Immature natural killer cell (primary cell): ENCODE data around the gene GNA12. TPM values are rescaled to one million over a fixed set of nuclear protein-coding genes. Genes with fewer than 3 reads are reported as not detected.

Source experiments
- DNase-seq, 3 donors: peaks; one replicate each; pipeline ENCODE4 v3.0.0; 2022; ENCODE audit warnings: mixed read lengths in 1 of 3
- H3K27ac Mint-ChIP-seq, 6 donors: one replicate each; pipeline ENCODE4 v1.8.0; 2020; ENCODE audit warnings: mixed read lengths in 6 of 6, mild to moderate bottlenecking in 5 of 6, inconsistent platforms in 4 of 6, moderate library complexity in 3 of 6
- H3K27me3 Mint-ChIP-seq, 3 donors: one replicate each; pipeline ENCODE4 v1.8.0; 2020 to 2021; ENCODE audit warnings: low read depth in 3 of 3, mild to moderate bottlenecking in 3 of 3, mixed read lengths in 3 of 3, moderate library complexity in 3 of 3, inconsistent platforms in 1 of 3
- H3K36me3 Mint-ChIP-seq, 3 donors: one replicate each; pipeline ENCODE4 v1.8.0; 2020; ENCODE audit warnings: mixed read lengths in 3 of 3, inconsistent platforms in 2 of 3, mild to moderate bottlenecking in 2 of 3
- H3K4me1 Mint-ChIP-seq, 2 donors: one replicate each; pipeline ENCODE4 v1.8.0; 2020; ENCODE audit warnings: inconsistent platforms in 2 of 2, mild to moderate bottlenecking in 2 of 2, mixed read lengths in 2 of 2, moderate library complexity in 1 of 2
- H3K4me3 Mint-ChIP-seq, 5 donors: one replicate each; pipeline ENCODE4 v1.8.0; 2020; ENCODE audit warnings: mild to moderate bottlenecking in 5 of 5, mixed read lengths in 5 of 5, inconsistent platforms in 3 of 5, moderate library complexity in 3 of 5
- H3K9me3 Mint-ChIP-seq, 6 donors: one replicate each; pipeline ENCODE4 v1.8.0; 2020; ENCODE audit warnings: mild to moderate bottlenecking in 6 of 6, mixed read lengths in 6 of 6, inconsistent platforms in 4 of 6, moderate library complexity in 3 of 6
- polyA plus RNA-seq, 3 donors: library from polyadenylated mRNA; unstranded; fragments of 300-500 nt; fragmentation: Illumina TruSeq; gene quantifications; one replicate each; pipeline ENCODE4 v1.2.3, GENCODE V29; 2021

Gene GNA12
- polyA plus RNA-seq, 3 donors from 2014 or later: 4.7 to 6.1 (median 4.8) TPM

GRCh38 chr7:2717293-2718261 lies 126.5 kb downstream of the GNA12 start:
- Mint-ChIP-seq H3K4me3 (peak overlapping the region in 4 of 5 donors; percentile 6 to 65 (median 48)), H3K4me1 (peaks cover 35 to 66% of the 10 kb centered on the region in 2 donors), H3K36me3 (peaks cover 0 to 12% (median 0%) of the 10 kb centered on the region in 3 donors), H3K27me3 (peaks cover 13 to 37% (median 23%) of the 10 kb centered on the region in 3 donors), H3K27ac (peak overlapping the region in 2 of 6 donors; percentile 17 to 71), H3K9me3 (peaks cover 0 to 2% (median 0%) of the 10 kb centered on the region in 6 donors)
- no peak for DNase-seq

- no peak for DNase-seq
- Mint-ChIP-seq H3K27me3 (peaks cover 13 to 39% (median 24%) of the 10 kb centered on the region in 3 donors), H3K4me1 (peaks cover 35 to 66% of the 10 kb centered on the region in 2 donors), H3K36me3 (peaks cover 0 to 12% (median 0%) of the 10 kb centered on the region in 3 donors), H3K9me3 (peaks cover 0 to 2% (median 0%) of the 10 kb centered on the region in 6 donors), H3K27ac (no peak overlapping the region), H3K4me3 (peak overlapping the region in 1 of 5 donors; percentile 27)
Measured at GRCh38 chr7:2716906-2717292, 127.2 kb downstream of the GNA12 start.

- Mint-ChIP-seq H3K9me3 (peaks cover 0 to 2% (median 0%) of the 10 kb centered on the region in 6 donors), H3K27me3 (peaks cover 13 to 39% (median 24%) of the 10 kb centered on the region in 3 donors), H3K36me3 (peaks cover 0 to 12% (median 0%) of the 10 kb centered on the region in 3 donors), H3K27ac (peak overlapping the region in 1 of 6 donors; percentile 36), H3K4me3 (peak overlapping the region in 1 of 5 donors; percentile 27), H3K4me1 (peaks cover 35 to 67% of the 10 kb centered on the region in 2 donors)
- no peak for DNase-seq
Measured at GRCh38 chr7:2716488-2716887, 127.6 kb downstream of the GNA12 start.

GRCh38 chr7:2715341-2716231 lies 128.5 kb downstream of the GNA12 start:
- H3K9me3 Mint-ChIP-seq: peaks cover 0 to 2% (median 0%) of the 10 kb centered on the region in 6 donors
- H3K27ac Mint-ChIP-seq: peak overlapping the region in 5 of 6 donors; percentile 34 to 71 (median 42)
- H3K4me1 Mint-ChIP-seq: peaks cover 37 to 69% of the 10 kb centered on the region in 2 donors
- H3K27me3 Mint-ChIP-seq: peaks cover 14 to 40% (median 31%) of the 10 kb centered on the region in 3 donors
- peaks cover 0 to 12% (median 0%) of the 10 kb centered on the region in 3 donors for H3K36me3 Mint-ChIP-seq
- DNase-seq: peak in 1 of 3 donors; percentile 27
- peak overlapping the region in 3 of 5 donors; percentile 18 to 55 (median 26) for H3K4me3 Mint-ChIP-seq

GRCh38 chr7:2714636-2715035 lies 129.5 kb downstream of the GNA12 start:
- Mint-ChIP-seq H3K4me3 (peak overlapping the region in 1 of 5 donors; percentile 55), H3K27me3 (peaks cover 18 to 47% (median 35%) of the 10 kb centered on the region in 3 donors), H3K27ac (peak overlapping the region in 1 of 6 donors; percentile 45), H3K9me3 (peaks cover 0 to 2% (median 0%) of the 10 kb centered on the region in 6 donors), H3K36me3 (peaks cover 0 to 12% (median 0%) of the 10 kb centered on the region in 3 donors), H3K4me1 (peaks cover 43 to 79% of the 10 kb centered on the region in 2 donors)
- no peak for DNase-seq

- peaks cover 42 to 77% of the 10 kb centered on the region in 2 donors for H3K4me1 Mint-ChIP-seq
- H3K9me3 Mint-ChIP-seq: peaks cover 0 to 2% (median 0%) of the 10 kb centered on the region in 6 donors
- H3K36me3 Mint-ChIP-seq: peaks cover 0 to 12% (median 0%) of the 10 kb centered on the region in 3 donors
- peak overlapping the region in 3 of 6 donors; percentile 30 to 66 (median 59) for H3K27ac Mint-ChIP-seq
- no peak overlapping the region for H3K4me3 Mint-ChIP-seq
- no peak for DNase-seq
- peaks cover 19 to 44% (median 35%) of the 10 kb centered on the region in 3 donors for H3K27me3 Mint-ChIP-seq
Measured at GRCh38 chr7:2713978-2714377, 130.1 kb downstream of the GNA12 start.

- peak in 1 of 3 donors; percentile 35 for DNase-seq
- H3K27ac Mint-ChIP-seq: peak overlapping the region in 3 of 6 donors; percentile 6 to 66 (median 59)
- H3K9me3 Mint-ChIP-seq: peaks cover 0 to 2% (median 0%) of the 10 kb centered on the region in 6 donors
- H3K4me1 Mint-ChIP-seq: peaks cover 36 to 71% of the 10 kb centered on the region in 2 donors
- peaks cover 0 to 12% (median 0%) of the 10 kb centered on the region in 3 donors for H3K36me3 Mint-ChIP-seq
- peak overlapping the region in 1 of 5 donors; percentile 53 for H3K4me3 Mint-ChIP-seq
- H3K27me3 Mint-ChIP-seq: peaks cover 19 to 38% (median 35%) of the 10 kb centered on the region in 3 donors
Measured at GRCh38 chr7:2713370-2713769, 130.7 kb downstream of the GNA12 start.

- no peak for DNase-seq
- peaks cover 0 to 12% (median 0%) of the 10 kb centered on the region in 3 donors for H3K36me3 Mint-ChIP-seq
- peaks cover 30 to 58% of the 10 kb centered on the region in 2 donors for H3K4me1 Mint-ChIP-seq
- peaks cover 0 to 2% (median 0%) of the 10 kb centered on the region in 6 donors for H3K9me3 Mint-ChIP-seq
- no peak overlapping the region for H3K4me3 Mint-ChIP-seq
- H3K27ac Mint-ChIP-seq: no peak overlapping the region
- peaks cover 21 to 33% (median 32%) of the 10 kb centered on the region in 3 donors for H3K27me3 Mint-ChIP-seq
Measured at GRCh38 chr7:2711895-2712675, 132.0 kb downstream of the GNA12 start.

GRCh38 chr7:2710901-2711551 lies 133.1 kb downstream of the GNA12 start:
- Mint-ChIP-seq H3K9me3 (peaks cover 0 to 2% (median 0%) of the 10 kb centered on the region in 6 donors), H3K36me3 (peaks cover 0 to 9% (median 0%) of the 10 kb centered on the region in 3 donors), H3K27me3 (peaks cover 14 to 33% (median 32%) of the 10 kb centered on the region in 3 donors), H3K27ac (peak overlapping the region in 5 of 6 donors; percentile 48 to 94 (median 80)), H3K4me1 (peaks cover 28 to 48% of the 10 kb centered on the region in 2 donors), H3K4me3 (peak overlapping the region; percentile 30 to 69 (median 58))
- DNase-seq: peak; percentile 62 to 68 (median 68)

- H3K9me3 Mint-ChIP-seq: peaks cover 0 to 2% (median 0%) of the 10 kb centered on the region in 6 donors
- H3K4me3 Mint-ChIP-seq: peak overlapping the region in 2 of 5 donors; percentile 54 to 69
- no peak overlapping the region for H3K27ac Mint-ChIP-seq
- DNase-seq: peak in 1 of 3 donors; percentile 41
- H3K4me1 Mint-ChIP-seq: peaks cover 22 to 40% of the 10 kb centered on the region in 2 donors
- peaks cover 14 to 29% (median 28%) of the 10 kb centered on the region in 3 donors for H3K27me3 Mint-ChIP-seq
- peaks cover 0 to 9% (median 1%) of the 10 kb centered on the region in 3 donors for H3K36me3 Mint-ChIP-seq
Measured at GRCh38 chr7:2710286-2710655, 133.8 kb downstream of the GNA12 start.

GRCh38 chr7:2709553-2710285 lies 134.4 kb downstream of the GNA12 start:
- Mint-ChIP-seq H3K36me3 (peaks cover 0 to 9% (median 6%) of the 10 kb centered on the region in 3 donors), H3K9me3 (peaks cover 0 to 2% (median 0%) of the 10 kb centered on the region in 6 donors), H3K27ac (no peak overlapping the region), H3K4me3 (peak overlapping the region in 3 of 5 donors; percentile 24 to 57 (median 54)), H3K27me3 (peaks cover 16 to 35% (median 27%) of the 10 kb centered on the region in 3 donors), H3K4me1 (peaks cover 18 to 35% of the 10 kb centered on the region in 2 donors)
- DNase-seq: peak; percentile 70 to 76 (median 73)
